Activated CD8-positive, alpha-beta memory T cell treated with anti-CD3 and anti-CD28 coated beads for 36 hours (primary cell): ENCODE measurements around the gene UBE2D2. TPM values are rescaled to one million over a fixed set of nuclear protein-coding genes. Genes with fewer than 3 reads are reported as not detected.
"Not testable (repeated sequence)": the region's sequence is repeated elsewhere in the genome, so short reads cannot be mapped to it uniquely, and the experiment has no call there.

ENCODE experiments used
- CTCF ChIA-PET: fragments of 350-600 bp; sonication (Branson Sonifier 250); formaldehyde crosslinking; loops from one replicate; lab custom pipeline; 2021; ENCODE audit warnings: antibody characterized with exemption; lab: Charles Lee
- POLR2A ChIA-PET: fragments of 350-600 bp; sonication (Branson Sonifier 250); formaldehyde crosslinking; loops from one replicate; lab custom pipeline; 2021; ENCODE audit warnings: antibody characterized with exemption; lab: Charles Lee
- total RNA-seq, 2 experiments: library from RNA; stranded (reverse); gene quantifications; one replicate each; pipeline ENCODE4 v1.2.3, GENCODE V29; 2021

UBE2D2 gene
- total RNA-seq: 100 to 1,000 TPM; 264 to 283 TPM

DNA sequence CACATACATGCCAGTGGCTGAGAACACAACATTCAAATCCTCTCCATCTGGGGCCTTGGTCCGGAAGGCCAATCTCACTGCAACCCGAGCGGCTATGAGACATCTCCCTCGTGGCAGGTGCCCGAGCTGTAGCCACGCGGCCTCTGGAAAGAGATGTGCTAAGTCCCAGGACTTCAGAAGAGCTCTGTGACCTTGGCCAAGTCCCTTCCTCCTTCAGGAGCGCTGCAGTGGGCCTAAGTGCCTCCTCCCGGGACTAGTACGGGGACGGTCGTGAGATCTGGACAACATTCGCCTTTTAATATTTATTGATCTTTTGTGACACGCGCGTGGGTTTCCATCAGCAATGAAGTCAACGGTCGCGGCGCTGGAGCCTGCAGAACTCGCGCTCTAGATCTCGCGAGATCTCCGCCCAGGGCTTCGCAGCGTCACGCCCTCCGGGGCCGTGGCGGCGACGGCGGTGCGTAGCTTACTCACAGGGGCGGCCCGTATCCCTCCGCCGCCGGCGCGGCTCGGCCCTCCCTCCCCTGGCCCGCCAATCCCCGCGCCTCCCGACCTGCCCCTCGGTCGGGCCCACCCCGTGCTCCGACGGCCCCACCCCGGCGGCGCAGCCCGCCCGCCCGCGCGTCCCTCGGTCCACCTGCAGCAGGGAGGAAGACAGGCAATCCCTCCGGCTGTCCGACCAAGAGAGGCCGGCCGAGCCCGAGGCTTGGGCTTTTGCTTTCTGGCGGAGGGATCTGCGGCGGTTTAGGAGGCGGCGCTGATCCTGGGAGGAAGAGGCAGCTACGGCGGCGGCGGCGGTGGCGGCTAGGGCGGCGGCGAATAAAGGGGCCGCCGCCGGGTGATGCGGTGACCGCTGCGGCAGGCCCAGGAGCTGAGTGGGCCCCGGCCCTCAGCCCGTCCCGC is at the start of gene UBE2D2:
TSS of gene UBE2D2 (plus strand) at position 588 of the 903 bp plus-strand sequence. CDS start 453 bp downstream, outside the sequence.
- ChIA-PET POLR2A (interaction anchor here (0.5 to 1.6 kb wide), 15 partner anchors 10 to 548 kb away, joined by 3 to 7 read pairs (median 4); partner anchors contain the start of genes SIL1, SPATA24 and STING1), CTCF (interaction anchor here (1.2 to 1.7 kb wide), 5 partner anchors 13 to 72 kb away, joined by 3 to 8 read pairs (median 3); no protein-coding TSS in a partner anchor)

DNA sequence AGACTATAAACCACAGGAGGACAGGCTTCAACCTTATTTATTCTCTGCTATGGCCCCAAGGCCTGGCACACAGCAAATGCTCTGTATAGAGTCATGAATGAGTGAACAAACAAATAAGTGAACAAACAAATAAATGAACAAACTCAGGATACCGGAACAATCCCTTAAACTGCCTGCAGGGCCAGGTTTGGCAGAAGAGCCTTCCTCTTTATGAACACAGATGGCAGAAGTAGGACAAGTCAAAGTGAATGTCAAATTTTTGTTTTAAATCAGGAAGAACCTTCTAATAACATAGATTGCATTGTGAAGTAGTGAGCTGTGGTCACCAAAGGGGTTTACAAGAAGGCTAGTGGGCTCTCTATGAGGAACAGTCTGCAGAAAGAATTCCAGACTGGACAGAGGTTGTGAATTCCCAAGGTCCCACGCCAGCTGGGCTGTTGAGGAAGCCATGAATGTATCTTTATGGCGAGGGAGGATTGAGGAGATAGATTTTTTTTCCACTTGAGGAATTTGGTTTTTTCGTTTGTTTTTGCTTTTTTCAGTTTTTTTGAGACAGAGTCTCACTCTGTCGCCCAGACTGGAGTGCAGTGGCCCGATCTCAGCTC is 48.3 kb upstream of the UBE2D2 start:
- CTCF ChIA-PET: interaction anchor here (0.7 to 7.1 kb wide), 15 partner anchors 10 to 143 kb away, joined by 3 to 163 read pairs (median 4); partner anchors contain the start of genes DNAJC18 and STING1
- POLR2A ChIA-PET: interaction anchor here (0.9 kb wide), 1 partner anchor 30 kb away, joined by 5 read pairs; the partner anchor contains the start of gene STING1

DNA sequence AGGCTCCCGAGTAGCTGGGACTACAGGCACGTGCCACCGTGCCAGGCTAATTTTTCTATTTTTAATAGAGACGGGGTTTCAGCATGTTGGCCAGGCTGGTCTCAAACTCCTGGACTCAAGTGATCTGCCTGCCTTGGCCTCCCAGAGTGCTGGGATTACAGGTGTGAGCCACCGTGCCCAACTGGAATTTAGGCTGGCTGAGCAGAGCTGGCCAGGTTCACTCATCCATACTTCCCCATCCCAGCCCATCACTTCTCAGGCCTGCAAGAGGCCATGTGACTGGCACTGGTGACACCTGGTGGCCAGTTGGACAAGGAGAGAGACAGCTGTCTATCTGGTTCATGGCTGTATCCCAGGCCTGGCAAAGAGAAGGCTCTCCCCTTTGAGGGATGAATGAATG is 47.7 kb upstream of the UBE2D2 start:
- ChIA-PET POLR2A (interaction anchor here (0.9 to 1.3 kb wide), 2 partner anchors 31 to 75 kb away, joined by 4 to 5 read pairs; partner anchors contain the start of gene STING1), CTCF (interaction anchor here (0.7 to 7.1 kb wide), 18 partner anchors 10 to 143 kb away, joined by 3 to 163 read pairs (median 4); partner anchors contain the start of genes DNAJC18 and STING1)

DNA sequence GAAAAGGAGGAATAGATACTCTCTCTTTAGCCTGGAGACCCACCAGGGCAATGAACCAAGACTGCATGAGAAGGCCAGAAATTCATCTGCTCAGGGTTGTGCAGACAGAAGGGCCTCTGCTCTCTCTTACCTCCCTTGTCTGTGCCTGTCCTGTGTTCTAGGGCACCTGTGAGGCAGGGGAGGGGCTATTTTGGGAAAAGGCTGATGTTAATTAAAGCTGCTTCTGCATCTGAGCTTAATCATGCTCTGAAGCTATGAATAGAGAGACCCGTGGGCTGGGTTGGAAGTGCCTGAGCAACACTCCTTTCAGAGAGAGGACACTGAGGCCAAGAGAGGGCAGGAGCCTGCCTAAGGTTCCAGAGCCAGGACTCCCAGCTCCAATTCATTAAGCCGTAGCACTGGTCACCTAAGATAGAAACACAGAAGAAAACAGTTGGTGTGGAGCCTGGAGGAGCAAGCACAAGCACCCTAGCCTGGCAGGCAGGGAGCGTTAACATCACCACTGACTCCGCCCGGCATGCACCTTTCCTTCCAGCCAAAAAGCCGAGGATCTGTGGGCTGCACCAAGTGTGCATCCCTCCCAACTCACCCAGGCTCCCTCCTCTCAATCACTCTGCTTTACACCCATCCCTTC is 47.2 kb upstream of the UBE2D2 start:
- ChIA-PET CTCF (interaction anchor here (0.7 to 7.1 kb wide), 16 partner anchors 9 to 144 kb away, joined by 3 to 163 read pairs (median 4); partner anchors contain the start of genes DNAJC18 and STING1), POLR2A (interaction anchor here (0.9 to 1.3 kb wide), 2 partner anchors 32 to 75 kb away, joined by 4 to 5 read pairs; partner anchors contain the start of gene STING1)

DNA sequence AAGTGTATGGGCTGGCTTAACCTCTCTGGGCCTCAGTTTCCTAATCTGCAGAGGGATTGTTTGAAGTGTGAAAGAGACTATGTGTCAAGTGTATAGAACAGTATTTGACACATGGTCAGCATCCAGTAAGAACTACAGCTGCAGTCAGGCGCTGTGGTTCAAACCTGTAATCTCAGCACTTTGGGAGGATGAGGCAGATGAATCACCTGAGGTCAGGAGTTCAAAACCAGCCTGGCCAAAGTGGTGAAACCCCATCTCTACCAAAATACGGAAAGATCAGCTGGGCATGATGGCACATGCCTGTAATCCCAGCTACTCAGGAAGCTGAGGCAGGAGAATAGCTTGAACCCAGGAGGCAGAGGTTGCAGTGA is 46.7 kb upstream of the UBE2D2 start:
- CTCF ChIA-PET: interaction anchor here (0.6 to 7.1 kb wide), 12 partner anchors 14 to 123 kb away, joined by 3 to 163 read pairs (median 4); partner anchors contain the start of genes DNAJC18 and STING1
- POLR2A ChIA-PET: interaction anchor here (1.3 kb wide), 1 partner anchor 76 kb away, joined by 4 read pairs; no protein-coding TSS in a partner anchor

DNA sequence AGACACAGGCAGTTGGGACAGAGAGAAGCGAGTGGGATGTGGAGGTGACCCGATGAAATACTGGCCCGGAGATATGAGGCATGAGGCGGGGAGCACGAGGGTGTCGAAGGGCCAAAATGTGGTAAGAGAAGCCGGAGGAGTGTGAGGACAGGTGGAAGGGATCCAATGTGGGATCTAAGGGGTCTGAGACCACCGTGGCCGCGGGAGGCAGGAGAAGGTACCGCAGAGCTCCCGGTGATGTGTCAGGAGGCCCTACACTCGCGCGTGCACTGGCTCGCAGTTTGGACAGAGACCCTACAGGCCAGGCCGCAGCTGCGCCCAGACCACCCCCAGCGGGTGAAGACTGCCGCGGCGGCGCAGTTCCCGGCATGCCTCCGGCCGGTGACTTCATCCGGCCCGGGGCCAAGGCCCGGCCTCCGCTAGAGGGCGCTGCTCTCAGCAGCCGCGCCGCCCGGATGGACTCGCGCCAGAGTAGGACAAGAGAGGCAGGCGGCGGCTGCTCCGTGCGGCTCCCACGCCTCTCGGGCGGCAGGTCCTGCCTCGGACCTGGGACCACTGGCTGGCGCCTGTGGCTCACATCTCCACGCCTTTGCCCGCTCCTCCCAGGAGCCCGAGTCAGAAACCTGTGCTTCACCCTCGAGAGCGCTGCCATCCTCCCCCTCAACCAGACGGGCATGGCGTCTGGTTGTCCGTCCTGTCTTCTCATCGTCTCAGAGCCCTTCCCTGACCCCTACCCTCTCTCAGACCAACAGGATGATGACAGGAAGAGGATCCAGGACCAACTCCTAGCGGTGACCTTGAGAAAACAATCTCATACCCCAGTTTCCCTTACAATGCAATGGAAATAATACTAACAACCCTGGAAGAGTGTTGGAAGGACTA is 43.2 kb upstream of the UBE2D2 start:
- CTCF ChIA-PET: interaction anchor here (0.6 to 7.1 kb wide), 14 partner anchors 34 to 248 kb away, joined by 3 to 163 read pairs (median 4); partner anchors contain the start of genes SPATA24, STING1 and UBE2D2
- POLR2A ChIA-PET: interaction anchor here (0.6 to 0.8 kb wide), 3 partner anchors 81 to 230 kb away, joined by 3 to 11 read pairs (median 3); no protein-coding TSS in a partner anchor

DNA sequence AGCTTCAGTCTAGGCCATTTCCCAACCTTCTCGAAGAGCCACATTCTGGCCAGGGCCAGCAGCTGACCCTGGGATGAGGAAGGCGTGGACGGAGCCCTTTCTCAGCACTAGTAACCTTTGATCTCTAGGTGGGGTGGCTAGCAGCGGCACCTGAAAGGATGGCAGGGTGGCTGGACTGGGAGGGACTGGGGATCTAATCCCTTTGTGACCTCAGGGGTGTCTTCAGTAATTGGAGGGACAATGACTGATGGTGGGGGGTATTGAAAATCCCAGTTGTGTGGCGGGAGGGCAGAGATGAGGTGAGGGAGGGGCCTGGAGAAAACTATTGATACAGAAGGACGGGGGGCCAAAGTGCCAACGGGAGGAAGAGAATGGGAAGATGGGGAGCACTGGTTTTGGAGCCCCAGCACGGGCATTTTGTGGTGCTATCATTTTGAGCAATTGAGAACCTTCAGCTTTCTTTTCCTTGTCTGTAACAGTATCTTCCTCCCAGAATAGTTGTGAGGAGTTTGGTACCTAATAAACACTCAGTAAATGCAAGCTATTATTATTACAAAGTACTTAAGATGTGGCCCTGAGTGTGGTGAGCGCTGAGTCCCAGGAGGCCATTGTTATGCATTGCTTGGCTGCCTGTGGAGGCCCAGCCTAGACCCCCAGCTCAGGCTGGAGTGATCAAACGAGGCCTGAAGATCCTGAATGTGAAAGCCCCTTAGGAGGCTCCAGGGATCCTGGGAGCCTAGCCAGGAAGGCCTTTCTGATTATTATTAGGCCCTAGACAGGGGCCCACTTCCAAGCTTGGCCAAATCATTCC is 37.3 kb upstream of the UBE2D2 start:
- CTCF ChIA-PET: interaction anchor here (1.0 to 1.4 kb wide), 2 partner anchors 11 to 101 kb away, joined by 3 read pairs; no protein-coding TSS in a partner anchor
- POLR2A ChIA-PET: no interaction called here

DNA sequence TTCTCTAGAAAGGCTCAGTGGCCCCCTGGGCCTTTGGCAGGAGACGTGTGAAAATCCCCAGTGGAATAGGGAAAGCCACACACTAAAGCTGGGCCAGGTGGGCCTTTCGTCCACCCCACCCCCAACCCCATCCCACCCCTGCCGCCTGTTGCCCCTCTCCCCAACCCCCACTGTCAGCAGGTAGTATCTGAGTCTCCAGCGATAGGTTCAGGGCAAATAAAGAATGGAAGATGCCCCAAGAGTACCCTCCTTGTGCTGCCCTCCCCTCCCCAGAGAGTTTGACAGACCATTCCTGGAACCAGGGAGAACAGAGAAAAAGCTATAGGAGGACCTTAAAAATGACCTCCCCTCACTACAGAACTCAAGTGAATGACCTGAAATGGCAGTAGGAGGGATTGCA is 36.7 kb upstream of the UBE2D2 start:
- CTCF ChIA-PET: interaction anchor here (1.4 kb wide), 1 partner anchor 102 kb away, joined by 3 read pairs; no protein-coding TSS in a partner anchor
- POLR2A ChIA-PET: no interaction called here

DNA sequence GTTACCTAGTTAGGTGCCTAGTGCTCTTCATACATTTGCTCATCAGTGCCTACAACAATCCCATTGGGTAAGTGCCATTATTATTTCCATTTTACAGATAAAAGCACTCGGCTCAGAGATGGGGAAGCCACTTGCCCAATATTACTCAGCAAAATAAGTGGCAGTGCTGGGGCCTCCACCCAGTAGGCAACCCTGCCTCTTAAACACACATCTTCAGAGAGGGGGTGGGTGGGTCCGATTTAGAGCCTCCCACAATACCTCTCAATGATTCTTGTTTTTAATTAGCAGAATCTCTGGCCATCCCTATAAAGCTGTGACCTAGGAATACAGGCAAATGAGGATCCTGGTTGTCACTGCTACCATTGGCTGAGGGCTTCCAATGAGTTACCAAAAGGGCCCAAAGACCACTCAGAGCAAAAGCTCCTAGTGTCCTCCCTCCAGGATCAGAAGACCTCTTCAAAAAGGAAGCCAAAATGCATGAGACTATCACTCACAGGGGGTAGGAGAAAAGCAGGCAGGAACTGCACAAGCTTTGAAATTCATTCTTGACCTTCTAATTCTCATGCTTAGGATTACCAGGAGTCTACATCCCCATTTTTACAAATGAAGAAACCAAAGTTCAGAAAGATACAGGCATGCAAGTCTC is 36.1 kb upstream of the UBE2D2 start:
- ChIA-PET CTCF (interaction anchor here (1.4 kb wide), 1 partner anchor 103 kb away, joined by 3 read pairs; no protein-coding TSS in a partner anchor), POLR2A (no interaction called here)

DNA sequence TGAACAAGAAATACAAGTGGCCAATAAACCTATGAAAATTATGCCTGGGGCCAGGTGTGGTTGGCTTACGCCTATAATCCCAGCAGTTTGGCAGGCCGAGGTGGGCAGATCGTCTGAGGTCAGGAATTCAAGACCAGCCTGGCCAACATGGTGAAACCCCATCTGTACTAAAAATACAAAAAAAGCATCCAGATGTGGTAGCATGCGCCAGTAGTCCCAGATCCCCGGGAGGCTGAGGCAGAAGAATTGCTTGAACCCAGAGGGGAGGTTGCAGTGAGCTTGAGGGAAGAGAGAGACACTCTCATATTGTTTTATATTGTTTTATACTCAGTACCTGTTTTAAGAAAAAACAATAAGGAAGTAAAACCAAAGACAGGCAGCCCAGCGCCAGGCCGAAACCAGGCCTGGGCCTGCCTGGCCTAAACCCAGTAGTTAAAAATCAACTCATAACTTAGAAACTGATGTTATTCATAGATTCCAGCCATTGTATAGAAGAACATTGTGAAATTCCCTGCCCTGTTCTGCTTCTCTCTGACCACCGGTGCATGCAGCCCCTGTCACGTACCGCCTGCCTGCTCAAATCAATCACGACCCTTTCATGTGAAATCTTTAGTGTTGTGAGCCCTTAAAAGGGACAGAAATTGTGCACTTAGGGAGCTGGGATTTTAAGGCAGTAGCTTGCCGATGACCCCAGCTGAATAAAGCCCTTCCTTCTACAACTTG is 35.4 kb upstream of the UBE2D2 start:
- CTCF ChIA-PET: interaction anchor here (1.4 kb wide), 1 partner anchor 103 kb away, joined by 3 read pairs; no protein-coding TSS in a partner anchor
- POLR2A ChIA-PET: not testable (repeated sequence)

DNA sequence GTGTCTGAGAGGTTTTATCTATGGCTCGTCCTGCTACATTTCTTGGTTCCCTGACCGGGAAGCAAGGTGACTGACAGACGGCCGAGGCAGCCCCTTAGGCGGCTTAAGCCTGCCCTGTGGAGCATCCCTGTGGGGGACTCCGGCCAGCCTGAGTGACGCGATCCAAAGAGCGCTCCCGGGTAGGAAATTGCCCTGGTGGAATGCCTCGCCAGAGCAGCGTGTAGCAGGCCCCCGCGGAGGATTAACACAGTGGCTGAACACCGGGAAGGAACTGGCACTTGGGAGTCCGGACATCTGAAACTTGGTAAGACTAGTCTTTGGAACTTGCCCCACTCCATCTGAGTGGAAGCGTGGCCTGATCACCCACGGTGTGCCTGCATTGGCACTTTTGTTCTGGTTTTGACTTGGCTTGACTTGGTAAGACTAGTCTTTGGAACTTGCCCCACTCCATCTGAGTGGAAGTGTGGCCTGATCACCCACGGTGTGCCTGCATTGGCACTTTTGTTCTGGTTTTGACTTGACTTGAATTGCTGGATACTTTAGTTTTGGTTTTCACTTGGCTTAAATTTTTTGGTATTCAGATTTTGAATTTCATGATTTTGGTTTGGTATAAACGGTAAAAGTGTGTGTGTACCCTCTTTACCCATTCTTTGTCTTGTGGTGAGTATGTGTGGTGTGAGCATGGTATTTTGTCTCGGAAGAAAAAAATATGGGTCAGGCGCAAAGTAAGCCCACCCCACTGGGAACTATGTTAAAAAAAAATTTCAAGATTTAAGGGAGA is 34.6 kb upstream of the UBE2D2 start:
- POLR2A ChIA-PET, CTCF ChIA-PET: not testable (repeated sequence)

DNA sequence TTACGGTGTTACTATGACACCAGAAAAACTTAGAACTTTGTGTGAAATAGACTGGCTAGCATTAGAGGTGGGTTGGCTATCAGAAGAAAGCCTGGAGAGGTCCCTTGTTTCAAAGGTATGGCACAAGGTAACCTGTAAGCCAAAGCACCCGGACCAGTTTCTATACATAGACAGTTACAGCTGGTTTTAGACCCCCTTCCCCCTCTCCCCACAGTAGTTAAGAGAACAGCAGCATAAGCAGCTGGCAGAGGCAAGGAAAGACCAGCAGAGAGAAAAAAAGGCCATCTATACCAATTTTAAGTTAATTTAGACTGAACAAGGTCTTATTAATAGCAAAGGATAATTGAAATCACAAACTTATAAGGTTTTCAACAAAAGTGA is 34.1 kb upstream of the UBE2D2 start:
- CTCF ChIA-PET: interaction anchor here (1.1 kb wide), 1 partner anchor 88 kb away, joined by 3 read pairs; the partner anchor contains the start of gene DNAJC18
- POLR2A ChIA-PET: not testable (repeated sequence)

DNA sequence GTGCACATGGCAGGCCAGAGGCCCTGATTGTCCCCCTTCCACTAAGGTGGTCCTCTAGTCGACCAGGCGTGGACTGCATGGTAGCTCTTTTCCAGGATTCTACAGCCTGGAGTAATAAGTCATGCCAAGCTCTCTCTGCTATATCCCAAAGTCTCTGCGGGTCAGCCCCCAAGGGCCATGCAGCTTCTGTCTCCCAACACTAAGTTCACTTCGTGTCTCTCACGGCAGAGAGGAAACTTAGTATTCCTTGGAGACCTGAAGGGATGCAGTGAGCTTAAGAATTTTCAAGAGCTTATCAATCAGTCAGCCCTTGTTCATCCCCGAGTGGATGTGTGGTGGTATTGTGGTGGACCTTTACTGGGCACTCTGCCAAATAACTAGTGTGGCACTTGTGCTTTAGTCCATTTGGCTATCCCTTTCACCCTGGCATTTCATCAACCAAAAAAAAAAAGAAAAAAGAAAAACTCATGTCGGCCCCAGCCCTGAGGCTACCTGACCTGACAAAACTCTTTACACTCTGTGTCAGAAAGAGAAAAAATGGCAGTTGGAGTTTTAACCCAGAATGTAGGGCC is 33.2 kb upstream of the UBE2D2 start:
- POLR2A ChIA-PET: not testable (repeated sequence)
- CTCF ChIA-PET: interaction anchor here (1.1 to 1.8 kb wide), 2 partner anchors 49 to 89 kb away, joined by 3 read pairs; partner anchors contain the start of gene DNAJC18

DNA sequence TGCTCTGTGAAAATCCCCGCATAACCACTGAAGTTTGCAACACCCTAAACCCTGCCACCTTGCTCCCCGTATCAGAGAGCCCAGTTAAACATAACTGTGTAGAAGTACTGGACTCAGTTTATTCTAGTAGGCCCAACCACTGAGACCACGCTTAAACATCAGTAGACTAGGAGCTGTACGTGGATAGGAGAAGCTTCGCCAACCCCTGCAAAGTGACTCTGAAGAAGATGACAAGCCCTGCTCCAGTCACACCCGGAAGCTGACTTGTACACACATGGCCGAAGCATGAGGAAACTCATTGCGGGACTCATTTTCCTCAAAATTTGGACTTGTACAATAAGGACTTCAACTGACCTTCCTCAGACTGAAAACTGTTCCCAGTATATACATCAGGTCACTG is 32.4 kb upstream of the UBE2D2 start:
- CTCF ChIA-PET: interaction anchor here (0.8 to 1.8 kb wide), 2 partner anchors 50 to 55 kb away, joined by 3 read pairs; no protein-coding TSS in a partner anchor
- POLR2A ChIA-PET: not testable (repeated sequence)
